Raji (cell line): ENCODE results near the gene ACE.

Experiments
- POLR2A ChIP-seq: IDR thresholded peaks from 2 replicates; pipeline ENCODE4 v1.6.1; 2011; ENCODE audit warnings: low read depth, low read length, control low read depth; ENCODE audit not compliant: insufficient read depth

ACE gene

GRCh38 chr17:63525190-63525946 lies 48.5 kb downstream of the ACE start:
- no peak for TF ChIP-seq POLR2A

GRCh38 chr17:63526861-63527260 lies 50.0 kb downstream of the ACE start:
- TF ChIP-seq POLR2A = no peak

GRCh38 chr17:63528183-63528582 lies 51.3 kb downstream of the ACE start:
- TF ChIP-seq POLR2A = no peak

- TF ChIP-seq POLR2A = no peak
Measured at GRCh38 chr17:63529711-63530556, 53.1 kb downstream of the ACE start.

- no peak for TF ChIP-seq POLR2A
Measured at GRCh38 chr17:63530557-63531021, 53.7 kb downstream of the ACE start.

- TF ChIP-seq POLR2A = no peak
Measured at GRCh38 chr17:63531022-63531965, 54.4 kb downstream of the ACE start.

- no peak for TF ChIP-seq POLR2A
Measured at GRCh38 chr17:63533433-63534077, 56.7 kb downstream of the ACE start.

GRCh38 chr17:63534078-63534570 lies 57.3 kb downstream of the ACE start:
- TF ChIP-seq POLR2A = no peak

GRCh38 chr17:63534816-63535455 lies 58.1 kb downstream of the ACE start:
- no peak for TF ChIP-seq POLR2A

- TF ChIP-seq POLR2A = no peak
Measured at GRCh38 chr17:63535640-63536039, 58.8 kb downstream of the ACE start.

- no peak for TF ChIP-seq POLR2A
Measured at GRCh38 chr17:63537001-63537400, 60.1 kb downstream of the ACE start.

GRCh38 chr17:63537991-63538692 lies 61.3 kb downstream of the ACE start:
- no peak for TF ChIP-seq POLR2A

- TF ChIP-seq POLR2A = no peak
Measured at GRCh38 chr17:63538693-63539595, 62.1 kb downstream of the ACE start.

- no peak for TF ChIP-seq POLR2A
Measured at GRCh38 chr17:63540590-63540989, 63.7 kb downstream of the ACE start.
